Measurements from ENCODE around the gene MARCHF11.

The MARCHF11 gene

DNA sequence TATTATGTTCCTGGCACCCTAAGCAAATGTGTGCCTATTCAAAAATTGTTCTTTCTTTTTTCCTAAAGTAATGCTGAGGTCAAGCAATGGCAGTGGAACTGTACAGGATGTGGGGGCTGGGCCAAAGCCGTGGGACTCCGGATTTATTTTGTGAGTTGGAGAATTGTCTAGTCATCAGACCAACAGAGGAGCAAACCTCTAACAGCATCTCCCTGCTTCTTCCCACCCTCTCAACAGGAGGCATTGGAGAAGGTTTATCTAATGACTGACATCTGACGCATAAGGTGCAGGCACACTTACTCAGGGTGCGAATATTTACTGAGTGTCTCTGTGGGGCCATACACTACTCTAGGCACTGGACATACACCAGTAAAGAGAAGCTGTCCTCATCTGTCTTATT, 38.6 kb downstream of the MARCHF11 start:
- no peak for DNase-seq (ENCODE audit: extremely low read depth, insufficient read length)
- H3K36me3 ChIP-seq (ENCODE audit: control insufficient read depth, insufficient read depth, low read length), result no peaks in the 10 kb centered on the region
- no peak overlapping the region for H3K4me3 ChIP-seq (replicated peaks; ENCODE audit: low read depth, low read length)
- TF ChIP-seq, protein P1, sequence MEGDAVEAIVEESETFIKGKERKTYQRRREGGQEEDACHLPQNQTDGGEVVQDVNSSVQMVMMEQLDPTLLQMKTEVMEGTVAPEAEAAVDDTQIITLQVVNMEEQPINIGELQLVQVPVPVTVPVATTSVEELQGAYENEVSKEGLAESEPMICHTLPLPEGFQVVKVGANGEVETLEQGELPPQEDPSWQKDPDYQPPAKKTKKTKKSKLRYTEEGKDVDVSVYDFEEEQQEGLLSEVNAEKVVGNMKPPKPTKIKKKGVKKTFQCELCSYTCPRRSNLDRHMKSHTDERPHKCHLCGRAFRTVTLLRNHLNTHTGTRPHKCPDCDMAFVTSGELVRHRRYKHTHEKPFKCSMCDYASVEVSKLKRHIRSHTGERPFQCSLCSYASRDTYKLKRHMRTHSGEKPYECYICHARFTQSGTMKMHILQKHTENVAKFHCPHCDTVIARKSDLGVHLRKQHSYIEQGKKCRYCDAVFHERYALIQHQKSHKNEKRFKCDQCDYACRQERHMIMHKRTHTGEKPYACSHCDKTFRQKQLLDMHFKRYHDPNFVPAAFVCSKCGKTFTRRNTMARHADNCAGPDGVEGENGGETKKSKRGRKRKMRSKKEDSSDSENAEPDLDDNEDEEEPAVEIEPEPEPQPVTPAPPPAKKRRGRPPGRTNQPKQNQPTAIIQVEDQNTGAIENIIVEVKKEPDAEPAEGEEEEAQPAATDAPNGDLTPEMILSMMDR (IDR thresholded peaks at IDR 0.05; ENCODE audit: insufficient read depth, low read length, poor library complexity, severe bottlenecking), result no peak
- no peaks in the 10 kb centered on the region for H3K27me3 ChIP-seq (replicated peaks; ENCODE audit: control insufficient read depth, insufficient read depth, low read length)

DNA sequence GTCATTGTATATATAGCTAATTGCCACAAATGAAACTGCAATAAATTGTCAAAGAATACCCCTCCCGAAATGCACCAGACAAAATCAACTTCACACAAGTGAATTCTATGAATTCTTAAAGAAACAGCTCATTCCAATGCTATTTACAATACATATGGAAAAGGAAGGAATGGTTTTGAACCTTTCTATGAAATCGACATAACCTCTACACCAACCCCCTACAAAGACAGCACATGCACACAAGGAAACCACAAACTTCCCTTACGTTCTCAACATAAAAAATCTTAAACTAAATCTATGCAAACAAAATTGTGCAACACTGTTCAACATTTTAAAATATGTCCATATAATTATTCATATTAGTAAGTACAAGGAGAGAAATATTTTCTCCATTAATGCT, 39.2 kb downstream of the MARCHF11 start:
- H3K4me3 ChIP-seq (replicated peaks; ENCODE audit: low read depth, low read length), result no peak overlapping the region
- TF ChIP-seq, protein P1 (IDR thresholded peaks at IDR 0.05; ENCODE audit: insufficient read depth, low read length, poor library complexity, severe bottlenecking), result no peak
- no peaks in the 10 kb centered on the region for H3K27me3 ChIP-seq (replicated peaks; ENCODE audit: control insufficient read depth, insufficient read depth, low read length)
- no peaks in the 10 kb centered on the region for H3K36me3 ChIP-seq (ENCODE audit: control insufficient read depth, insufficient read depth, low read length)
- no peak for DNase-seq (ENCODE audit: extremely low read depth, insufficient read length)

DNA sequence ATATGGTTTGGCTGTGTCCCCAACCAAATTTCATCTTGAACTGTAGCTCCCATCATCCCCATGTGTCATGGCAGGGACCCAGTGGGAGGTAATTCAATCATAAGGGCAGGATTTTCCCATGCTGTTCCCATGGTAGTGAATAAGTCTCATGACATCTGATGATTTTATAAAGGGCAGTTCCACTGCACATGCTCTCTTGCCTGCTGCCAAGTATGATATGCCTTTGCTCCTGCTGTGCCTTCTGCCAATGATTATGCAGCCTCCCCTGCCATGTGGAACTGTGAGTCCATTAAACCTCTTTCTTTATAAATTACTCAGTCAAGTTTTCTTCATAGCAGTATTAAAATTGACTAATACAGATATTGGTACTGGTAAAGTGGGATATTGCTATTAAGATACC, 42.4 kb downstream of the MARCHF11 start:
- H3K27me3 ChIP-seq (replicated peaks; ENCODE audit: control insufficient read depth, insufficient read depth, low read length), result no peaks in the 10 kb centered on the region
- no peak for DNase-seq (ENCODE audit: extremely low read depth, insufficient read length)
- TF ChIP-seq, protein P1 (IDR thresholded peaks at IDR 0.05; ENCODE audit: insufficient read depth, low read length, poor library complexity, severe bottlenecking), result no peak

DNA sequence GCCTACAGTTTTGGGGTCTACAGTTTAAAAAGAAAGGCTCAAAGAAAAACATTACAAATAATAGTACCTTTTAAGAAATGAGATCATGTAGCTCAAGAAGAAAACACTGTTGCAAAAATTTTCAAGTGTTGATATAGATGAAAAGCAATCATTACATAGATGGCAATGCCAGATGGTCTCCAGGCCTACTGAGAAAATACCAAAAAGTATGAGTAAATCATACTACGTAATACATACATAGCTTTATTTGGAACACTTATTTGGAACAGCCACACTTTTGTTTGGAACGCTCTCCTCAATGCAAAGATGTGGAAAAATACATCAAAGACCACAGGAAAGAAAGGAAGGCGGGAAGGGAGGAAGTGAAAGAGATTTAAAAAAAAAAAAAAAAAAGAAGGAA, 44.1 kb downstream of the MARCHF11 start:
- Histone ChIP-seq H3K4me3 (replicated peaks; ENCODE audit: low read depth, low read length) (no peak overlapping the region), H3K27me3 (replicated peaks; ENCODE audit: control insufficient read depth, insufficient read depth, low read length) (no peaks in the 10 kb centered on the region), H3K36me3 (ENCODE audit: control insufficient read depth, insufficient read depth, low read length) (no peaks in the 10 kb centered on the region)
- no peak for DNase-seq (ENCODE audit: extremely low read depth, insufficient read length)
- TF ChIP-seq, protein P1 (IDR thresholded peaks at IDR 0.05; ENCODE audit: insufficient read depth, low read length, poor library complexity, severe bottlenecking), result no peak

More for the DNA sequence above, 42.4 kb downstream of the MARCHF11 start:
- no peaks in the 10 kb centered on the region for H3K36me3 ChIP-seq (ENCODE audit: control insufficient read depth, insufficient read depth, low read length)
- no peak overlapping the region for H3K4me3 ChIP-seq (replicated peaks; ENCODE audit: low read depth, low read length)

DNA sequence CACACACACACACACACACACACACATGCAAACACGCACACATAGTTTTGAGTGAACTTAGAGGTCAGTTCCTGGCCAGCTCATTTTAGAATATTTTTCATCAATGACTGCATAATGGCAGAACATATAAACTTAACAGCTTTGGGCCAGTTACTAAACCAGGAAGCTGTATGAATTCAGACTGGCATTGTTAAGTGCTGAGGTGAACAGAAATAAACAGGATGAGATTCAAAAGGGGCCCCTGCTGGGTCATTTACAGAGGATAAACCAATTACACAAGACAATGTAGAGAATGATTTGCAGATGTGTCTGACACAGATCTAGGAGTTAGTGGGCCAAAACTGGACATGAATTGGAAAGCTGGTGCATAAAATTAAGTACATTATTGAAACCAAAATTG, 44.6 kb downstream of the MARCHF11 start:
- DNase-seq (ENCODE audit: extremely low read depth, insufficient read length), result no peak
- H3K27me3 ChIP-seq (replicated peaks; ENCODE audit: control insufficient read depth, insufficient read depth, low read length), result no peaks in the 10 kb centered on the region
- no peaks in the 10 kb centered on the region for H3K36me3 ChIP-seq (ENCODE audit: control insufficient read depth, insufficient read depth, low read length)
- no peak overlapping the region for H3K4me3 ChIP-seq (replicated peaks; ENCODE audit: low read depth, low read length)
- TF ChIP-seq, protein P1 (IDR thresholded peaks at IDR 0.05; ENCODE audit: insufficient read depth, low read length, poor library complexity, severe bottlenecking), result no peak

DNA sequence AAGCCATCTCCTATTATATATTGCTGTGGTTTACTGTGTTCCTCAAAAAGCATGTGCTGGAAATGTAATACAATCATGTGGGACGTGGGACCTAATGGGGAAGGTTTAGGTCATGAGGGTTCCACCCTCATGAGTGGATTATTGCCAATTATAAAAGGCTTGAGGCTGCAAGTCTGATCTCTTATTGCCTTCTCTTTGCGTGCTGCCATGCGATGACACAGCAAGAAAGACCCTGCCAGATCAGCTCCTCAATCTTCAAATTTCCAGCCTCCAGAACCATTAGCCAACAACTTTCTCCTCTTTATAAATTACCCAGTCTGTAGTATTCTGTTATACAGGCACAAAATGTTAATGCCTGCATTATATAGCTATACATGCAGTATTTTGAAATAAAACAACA, 45.4 kb downstream of the MARCHF11 start:
- no peak for DNase-seq (ENCODE audit: extremely low read depth, insufficient read length)
- no peaks in the 10 kb centered on the region for H3K27me3 ChIP-seq (replicated peaks; ENCODE audit: control insufficient read depth, insufficient read depth, low read length)
- TF ChIP-seq, protein P1 (IDR thresholded peaks at IDR 0.05; ENCODE audit: insufficient read depth, low read length, poor library complexity, severe bottlenecking), result no peak
- no peaks in the 10 kb centered on the region for H3K36me3 ChIP-seq (ENCODE audit: control insufficient read depth, insufficient read depth, low read length)
- no peak overlapping the region for H3K4me3 ChIP-seq (replicated peaks; ENCODE audit: low read depth, low read length)

Data from GM06990 (cell line).